IMR-90 (cell line): ENCODE data around the gene RIIAD1. TPM values are rescaled to one million over a fixed set of nuclear protein-coding genes. Genes with fewer than 3 reads are reported as not detected.

Source experiments
- ATAC-seq: fragments of 200-7000 bp; cut with Tn5 transposase; 2 replicates; pipeline ENCODE4 v1.9.1; 2020; ENCODE audit warnings: low read depth, mild to moderate bottlenecking, moderate library complexity
- BruUV-seq: library from RNA; stranded (reverse); fragments of 400-500 nt; replicated peaks from 2 replicates; lab custom pipeline; 2021; lab: Mats Ljungman, UMichigan
- CTCF ChIA-PET: fragments of 300-600 bp; formaldehyde crosslinking; extraction: SDS; loops from one replicate; lab custom pipeline; 2021; ENCODE audit warnings: antibody characterized with exemption; lab: Yijun Ruan, JAX
- POLR2A ChIA-PET: fragments of 300-600 bp; sonication (Branson Sonifier 250); formaldehyde crosslinking; loops from one replicate; lab custom pipeline; 2022; ENCODE audit warnings: antibody characterized with exemption; ENCODE audit not compliant: unreplicated experiment; lab: Charles Lee
- DNase-seq: peaks from one replicate; pipeline ENCODE4 v3.0.0; 2013
- H2AFZ ChIP-seq: replicated peaks from 2 replicates; pipeline ENCODE3; 2013; ENCODE audit warnings: low read length, mild to moderate bottlenecking; ENCODE audit not compliant: poor library complexity
- H2AK5ac ChIP-seq: 2 replicates; pipeline ENCODE4 v1.6.1; 2013; ENCODE audit warnings: low read depth, low read length, inconsistent platforms
- H2AK9ac ChIP-seq: replicated peaks from 2 replicates; pipeline ENCODE3; 2013; ENCODE audit warnings: mild to moderate bottlenecking, low read depth, low read length, moderate library complexity; ENCODE audit not compliant: poor library complexity
- H2BK120ac ChIP-seq: 2 replicates; pipeline ENCODE4 v1.6.1; 2013; ENCODE audit warnings: low read depth, low read length, inconsistent platforms
- H2BK15ac ChIP-seq: 3 replicates; pipeline ENCODE4 v1.6.1; 2013; ENCODE audit warnings: low read depth, low read length, inconsistent platforms
- H2BK20ac ChIP-seq: 2 replicates; pipeline ENCODE4 v1.6.1; 2013; ENCODE audit warnings: low read depth, mild to moderate bottlenecking, inconsistent platforms, low read length, moderate library complexity
- H2BK5ac ChIP-seq: 2 replicates; pipeline ENCODE4 v1.6.1; 2013; ENCODE audit warnings: mild to moderate bottlenecking, low read depth, low read length, inconsistent platforms; ENCODE audit not compliant: poor library complexity, severe bottlenecking
- H3K14ac ChIP-seq: replicated peaks from 2 replicates; pipeline ENCODE4 v1.6.1; 2013; ENCODE audit warnings: low read depth, low read length, inconsistent platforms
- H3K18ac ChIP-seq: 2 replicates; pipeline ENCODE4 v1.6.1; 2013; ENCODE audit warnings: low read depth, low read length, control low read depth
- H3K23ac ChIP-seq: 2 replicates; pipeline ENCODE4 v1.6.1; 2013; ENCODE audit warnings: low read depth, low read length, inconsistent platforms
- H3K27ac ChIP-seq: 2 replicates; pipeline ENCODE4 v1.5.1; 2013; ENCODE audit warnings: mild to moderate bottlenecking, control low read depth, low read length; ENCODE audit not compliant: insufficient read depth
- H3K27me3 ChIP-seq: 2 replicates; pipeline ENCODE4 v1.6.1; 2013; ENCODE audit warnings: low read length; ENCODE audit not compliant: control insufficient read depth, insufficient read depth
- H3K36me3 ChIP-seq: 2 replicates; pipeline ENCODE4 v1.6.1; 2013; ENCODE audit warnings: low read length, mixed read lengths; ENCODE audit not compliant: control insufficient read depth, insufficient read depth
- H3K4ac ChIP-seq: 2 replicates; pipeline ENCODE4 v1.6.1; 2013; ENCODE audit warnings: low read depth, low read length, inconsistent platforms
- H3K4me1 ChIP-seq: 2 replicates; pipeline ENCODE4 v1.6.1; 2013; ENCODE audit warnings: low read length, mixed read lengths; ENCODE audit not compliant: control insufficient read depth, insufficient read depth
- H3K4me2 ChIP-seq: 2 replicates; pipeline ENCODE4 v1.6.1; 2013; ENCODE audit warnings: low read depth, mild to moderate bottlenecking, control low read depth, low read length, moderate library complexity
- H3K4me3 ChIP-seq: 2 replicates; pipeline ENCODE4 v1.5.1; 2013; ENCODE audit warnings: low read depth, mild to moderate bottlenecking, control low read depth, low read length, moderate library complexity; ENCODE audit not compliant: insufficient read depth
- H3K56ac ChIP-seq: 2 replicates; pipeline ENCODE4 v1.6.1; 2013; ENCODE audit warnings: low read length, inconsistent platforms; ENCODE audit not compliant: insufficient read depth; ENCODE audit errors: extremely low read depth
- H3K79me1 ChIP-seq, 2 experiments: 2 replicates each; pipeline ENCODE4 v1.6.1; 2013; ENCODE audit warnings: low read length in 2 of 2, inconsistent platforms in 1 of 2, low read depth in 1 of 2
- H3K9ac ChIP-seq: 2 replicates; pipeline ENCODE4 v1.6.1; 2013; ENCODE audit warnings: low read depth, low read length, control low read depth
- H3K9me1 ChIP-seq: 2 replicates; pipeline ENCODE4 v1.6.1; 2013; ENCODE audit warnings: low read length, inconsistent platforms; ENCODE audit not compliant: insufficient read depth
- H3K9me3 ChIP-seq: 2 replicates; pipeline ENCODE4 v1.6.1; 2013; ENCODE audit warnings: low read length; ENCODE audit not compliant: control insufficient read depth, insufficient read depth
- H4K20me1 ChIP-seq: 2 replicates; pipeline ENCODE4 v1.6.1; 2013; ENCODE audit warnings: low read length, inconsistent platforms; ENCODE audit not compliant: insufficient read depth
- H4K5ac ChIP-seq: 2 replicates; pipeline ENCODE4 v1.6.1; 2013; ENCODE audit warnings: mild to moderate bottlenecking, low read depth, low read length, control low read depth
- H4K8ac ChIP-seq, 2 experiments: 2 replicates each; pipeline ENCODE4 v1.6.1; 2013; ENCODE audit warnings: low read depth in 2 of 2, low read length in 2 of 2, control low read depth in 1 of 2, inconsistent platforms in 1 of 2
- H4K91ac ChIP-seq: 2 replicates; pipeline ENCODE4 v1.6.1; 2013; ENCODE audit warnings: low read depth, low read length, inconsistent platforms; ENCODE audit not compliant: insufficient read depth
- BHLHE40 ChIP-seq: fragments of 150-350 bp; IDR thresholded peaks from 2 replicates; pipeline ENCODE4 v1.6.1; 2016; ENCODE audit warnings: mild to moderate bottlenecking, low read depth, low read length
- FOS ChIP-seq: fragments of 150-350 bp; IDR thresholded peaks from 2 replicates; pipeline ENCODE4 v1.6.1; 2016; ENCODE audit warnings: low read depth, low read length
- MAZ ChIP-seq: IDR thresholded peaks from 2 replicates; pipeline ENCODE4 v1.6.1; 2012; ENCODE audit warnings: low read depth, mild to moderate bottlenecking, low read length, improper control_type of control experiment, moderate library complexity, borderline replicate concordance
- MXI1 ChIP-seq: IDR thresholded peaks from 2 replicates; pipeline ENCODE4 v1.6.1; 2012; ENCODE audit warnings: low read depth, mild to moderate bottlenecking, low read length, moderate library complexity, borderline replicate concordance
- NFE2L2 ChIP-seq: fragments of 150-350 bp; IDR thresholded peaks from 2 replicates; pipeline ENCODE4 v1.6.1; 2016; ENCODE audit warnings: low read depth, mild to moderate bottlenecking, low read length
- POLR2A ChIP-seq: IDR thresholded peaks from 2 replicates; pipeline ENCODE4 v1.6.1; 2012; ENCODE audit warnings: mild to moderate bottlenecking, low read depth, low read length
- RAD21 ChIP-seq: IDR thresholded peaks from 2 replicates; pipeline ENCODE4 v1.6.1; 2012; ENCODE audit warnings: low read length, improper control_type of control experiment
- RCOR1 ChIP-seq: IDR thresholded peaks from 2 replicates; pipeline ENCODE4 v1.6.1; 2012; ENCODE audit warnings: mild to moderate bottlenecking, low read length, improper control_type of control experiment; ENCODE audit not compliant: insufficient replicate concordance
- RFX5 ChIP-seq: IDR thresholded peaks from 2 replicates; pipeline ENCODE4 v1.8.0; 2012; ENCODE audit warnings: low read depth, mild to moderate bottlenecking, low read length, moderate library complexity
- WGBS, 2 experiments: methylation state at CpG; one replicate each; pipeline versions ENCODE4 v1.1.5 to v1.1.7; 2013; ENCODE audit warnings: missing lambda C conversion rate in 2 of 2; ENCODE audit not compliant: insufficient read length in 1 of 2; ENCODE audit errors: extremely low coverage in 2 of 2; 5-methylcytosine and 5-hydroxymethylcytosine counted together
- dilution Hi-C: fragments of 300-500 bp; cut with HindIII; formaldehyde crosslinking; loops from one replicate; pipeline ENCODE4 v1.14.3; 2018; ENCODE audit warnings: low sequenced_read_pairs; ENCODE audit not compliant: unreplicated experiment
- in situ Hi-C: fragments of 300-500 bp; cut with MboI; formaldehyde crosslinking; loops from 3 replicates; pipeline ENCODE4 v1.14.3; 2019; ENCODE audit warnings: low sequenced_read_pairs, inconsistent platforms, mixed read lengths
- intact Hi-C: fragments of 100-400 bp; cut with micrococcal nuclease; formaldehyde crosslinking; loops from 2 replicates; pipeline ENCODE4 v1.10.0; 2022
- polyA plus RNA-seq, 3 experiments: library from polyadenylated mRNA; depleted of rRNA; stranded (reverse); fragments of >200 nt; gene quantifications; 2 replicates each; pipeline ENCODE4 v1.2.3, GENCODE V29; 2012; ENCODE audit warnings: low replicate concordance in 1 of 3
- total RNA-seq: library from RNA; depleted of rRNA; stranded (reverse); fragments of >200 nt; gene quantifications from 2 replicates; pipeline ENCODE4 v1.2.3, GENCODE V29; 2012

RIIAD1 gene
- total and polyA plus RNA-seq, 2 of the 4 experiments (the other 2 are of a cell fraction), result not detected

- TF ChIP-seq NFE2L2, result no peak
- TF ChIP-seq RCOR1, result no peak
- TF ChIP-seq POLR2A, result no peak
- no peak for TF ChIP-seq BHLHE40
- TF ChIP-seq MAZ, result no peak
- no peak for TF ChIP-seq RAD21
- TF ChIP-seq MXI1, result peak; percentile 37; the same call in 1 of the 2 replicates
- TF ChIP-seq RFX5, result no peak
- no peak for TF ChIP-seq FOS
- H3K36me3 ChIP-seq, result no peaks in the 10 kb centered on the region
- no peak overlapping the region for H3K27ac ChIP-seq
- H3K23ac ChIP-seq, result 0 out of 2 replicates have a peak overlapping the region, but pooled peaks have one; percentile 40
- no peak overlapping the region for H3K14ac ChIP-seq
- no peak overlapping the region for H3K4ac ChIP-seq
- H4K8ac ChIP-seq, result no peak overlapping the region
- no peak overlapping the region for H2BK120ac ChIP-seq
- no peak overlapping the region for H2AK9ac ChIP-seq
- intact Hi-C loops (no loop called here), dilution Hi-C loops (no loop called here), in situ Hi-C loops (no loop called here)
- H3K27me3 ChIP-seq, result peaks cover 59% of the 10 kb centered on the region
- ATAC-seq, result peak; percentile 33; the same call in 1 of the 2 replicates
- DNase-seq, result peak; percentile 22
- no peaks in the 10 kb centered on the region for H3K9me1 ChIP-seq
- ChIA-PET POLR2A (interaction anchor here (1.0 kb wide), 1 partner anchor 118 kb away, joined by 3 read pairs; no protein-coding TSS in a partner anchor), CTCF (interaction anchor here (0.5 to 1.4 kb wide), 2 partner anchors 14 to 21 kb away, joined by 3 to 8 read pairs; no protein-coding TSS in a partner anchor)
- H2BK5ac ChIP-seq, result no peak overlapping the region
- H2AFZ ChIP-seq, result no peak overlapping the region
- H4K5ac ChIP-seq, result no peak overlapping the region
- H3K4me1 ChIP-seq, result peaks cover 2% of the 10 kb centered on the region; the same call in 1 of the 2 replicates
- no peak overlapping the region; the same call in 1 of the 2 replicates for H3K9ac ChIP-seq
- H4K20me1 ChIP-seq, result no peaks in the 10 kb centered on the region
- H2BK15ac ChIP-seq, result no peak overlapping the region
- H3K79me1 ChIP-seq, result no peaks in the 10 kb centered on the region
- H3K56ac ChIP-seq, result no peak overlapping the region
- H3K18ac ChIP-seq, result no peak overlapping the region
- BruUV-seq, result no TSS peak
- no peaks in the 10 kb centered on the region for H3K9me3 ChIP-seq
- no peak overlapping the region for H2AK5ac ChIP-seq
- peak overlapping the region; percentile 21; the same call in 1 of the 2 replicates for H3K4me3 ChIP-seq
- H4K91ac ChIP-seq, result no peak overlapping the region
- no peak overlapping the region for H2BK20ac ChIP-seq
- WGBS, 2 experiments, result no CpG with 5 or more reads among the region's 5 CpGs
- peak overlapping the region; percentile 84 for H3K4me2 ChIP-seq
Observed at GRCh38 chr1:151720554-151720953, 768 bp upstream of the RIIAD1 start.
